DMS53 treated with DMSO at 0.1 percent for 48 hours (cell line): ENCODE data around the gene RCC1.
"Not testable (repeated sequence)": the region's sequence is repeated elsewhere in the genome, so short reads cannot be mapped to it uniquely, and the experiment has no call there.

Source experiments
- DNase-seq: peaks from one replicate; lab custom pipeline; 2025; ENCODE audit not compliant: unreplicated experiment; lab: John Stamatoyannopoulos, UW

The RCC1 gene

GRCh38 chr1:28582248-28582615 lies 76.4 kb downstream of the RCC1 start:
- peak; percentile 62 for DNase-seq

- not testable (repeated sequence) for DNase-seq
Observed at GRCh38 chr1:28586585-28587391, 80.9 kb downstream of the RCC1 start.
